Fibroblast of villous mesenchyme (primary cell): ENCODE data around the gene SPSB2. TPM values are rescaled to one million over a fixed set of nuclear protein-coding genes. Genes with fewer than 3 reads are reported as not detected.

Experiments
- DNase-seq: peaks from one replicate; pipeline ENCODE4 v3.0.0-alpha.2; 2010; ENCODE audit warnings: low read depth
- H3K4me3 ChIP-seq: 2 replicates; pipeline ENCODE4 v1.5.1; 2011; ENCODE audit warnings: low read depth, mild to moderate bottlenecking, low read length
- total RNA-seq: library from RNA; depleted of rRNA; stranded (reverse); fragments of >200 nt; gene quantifications from 2 replicates; pipeline ENCODE4 v1.2.3, GENCODE V29; 2012
- TF ChIP-seq, protein P1 (sequence below): IDR thresholded peaks from 2 replicates; pipeline ENCODE4 v1.5.1; 2012; ENCODE audit warnings: low read depth, mild to moderate bottlenecking, low read length; ENCODE audit not compliant: insufficient read depth

SPSB2 gene
- total RNA-seq, 1 donor: 6.0 TPM

GRCh38 chr12:6824085-6824775 lies 48.9 kb downstream of the SPSB2 start:
- TF ChIP-seq, protein P1, sequence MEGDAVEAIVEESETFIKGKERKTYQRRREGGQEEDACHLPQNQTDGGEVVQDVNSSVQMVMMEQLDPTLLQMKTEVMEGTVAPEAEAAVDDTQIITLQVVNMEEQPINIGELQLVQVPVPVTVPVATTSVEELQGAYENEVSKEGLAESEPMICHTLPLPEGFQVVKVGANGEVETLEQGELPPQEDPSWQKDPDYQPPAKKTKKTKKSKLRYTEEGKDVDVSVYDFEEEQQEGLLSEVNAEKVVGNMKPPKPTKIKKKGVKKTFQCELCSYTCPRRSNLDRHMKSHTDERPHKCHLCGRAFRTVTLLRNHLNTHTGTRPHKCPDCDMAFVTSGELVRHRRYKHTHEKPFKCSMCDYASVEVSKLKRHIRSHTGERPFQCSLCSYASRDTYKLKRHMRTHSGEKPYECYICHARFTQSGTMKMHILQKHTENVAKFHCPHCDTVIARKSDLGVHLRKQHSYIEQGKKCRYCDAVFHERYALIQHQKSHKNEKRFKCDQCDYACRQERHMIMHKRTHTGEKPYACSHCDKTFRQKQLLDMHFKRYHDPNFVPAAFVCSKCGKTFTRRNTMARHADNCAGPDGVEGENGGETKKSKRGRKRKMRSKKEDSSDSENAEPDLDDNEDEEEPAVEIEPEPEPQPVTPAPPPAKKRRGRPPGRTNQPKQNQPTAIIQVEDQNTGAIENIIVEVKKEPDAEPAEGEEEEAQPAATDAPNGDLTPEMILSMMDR: no peak
- DNase-seq: no peak
- H3K4me3 ChIP-seq: no peak overlapping the region

- no peak for DNase-seq
- TF ChIP-seq, protein P1: no peak
Observed at GRCh38 chr12:6823182-6824084, 49.7 kb downstream of the SPSB2 start.

GRCh38 chr12:6822426-6823135 lies 50.5 kb downstream of the SPSB2 start:
- no peak for DNase-seq
- TF ChIP-seq, protein P1: no peak
- peak overlapping the region; percentile 61 for H3K4me3 ChIP-seq

More at GRCh38 chr12:6823182-6824084, 49.7 kb downstream of the SPSB2 start:
- H3K4me3 ChIP-seq: no peak overlapping the region

GRCh38 chr12:6821591-6822425 lies 51.3 kb downstream of the SPSB2 start, which contains the start of gene GPR162:
GPR162 (plus strand) TSS chr12:6821821; CDS start chr12:6823899, 2,078 bp downstream.
- TF ChIP-seq, protein P1: no peak
- peak within 1 kb of the TSS; percentile 61 for H3K4me3 ChIP-seq
- peak; percentile 65 for DNase-seq

Other genes starting within 250 kb of the SPSB2 start
- not detected in 2 replicates for gene LPAR5, start 237.3 kb downstream of the SPSB2 start, total RNA-seq
- 0.64 TPM in 1 of 2 replicates, not detected in the other for gene ACRBP, start 225.9 kb downstream of the SPSB2 start, total RNA-seq
- 23.8 and 25.5 TPM in 2 replicates for gene ING4, start 210.2 kb downstream of the SPSB2 start, total RNA-seq
- 19.4 and 20.3 TPM in 2 replicates for gene ZNF384, start 183.9 kb downstream of the SPSB2 start, total RNA-seq
- not detected in 2 replicates for gene PIANP, start 172.5 kb downstream of the SPSB2 start, total RNA-seq
- 71.8 and 79.9 TPM in 2 replicates for gene COPS7A, start 149.3 kb downstream of the SPSB2 start, total RNA-seq
- 160 and 229 TPM in 2 replicates for gene MLF2, start 120.2 kb downstream of the SPSB2 start, total RNA-seq
- 150 and 167 TPM in 2 replicates for gene PTMS, start 106.9 kb downstream of the SPSB2 start, total RNA-seq
- gene LAG3, start 100.8 kb downstream of the SPSB2 start, total RNA-seq: 0.43 and 0.64 TPM in 2 replicates
- gene CD4, start 83.8 kb downstream of the SPSB2 start, total RNA-seq: 1.7 and 1.9 TPM in 2 replicates
- 2.6 and 3.0 TPM in 2 replicates for gene GPR162, start 51.5 kb downstream of the SPSB2 start, total RNA-seq
- gene P3H3, start 44.9 kb downstream of the SPSB2 start, total RNA-seq: 91.1 and 117 TPM in 2 replicates
- gene GNB3, start 32.4 kb downstream of the SPSB2 start, total RNA-seq: 1.7 and 3.9 TPM in 2 replicates
- gene CDCA3, start 22.0 kb downstream of the SPSB2 start, total RNA-seq: 18.4 and 21.2 TPM in 2 replicates
- gene USP5, start 21.2 kb downstream of the SPSB2 start, total RNA-seq: 91.5 and 96.7 TPM in 2 replicates
- 620 and 695 TPM in 2 replicates for gene TPI1, start 5.8 kb downstream of the SPSB2 start, total RNA-seq
- gene LRRC23, start 31.5 kb upstream of the SPSB2 start, total RNA-seq: 4.7 and 5.5 TPM in 2 replicates
- 3.5 and 5.2 TPM in 2 replicates for gene ENO2, start 41.3 kb upstream of the SPSB2 start, total RNA-seq
- 11.3 and 16.4 TPM in 2 replicates for gene ATN1, start 54.7 kb upstream of the SPSB2 start, total RNA-seq
- not detected in 2 replicates for gene RNU7-1, start 70.5 kb upstream of the SPSB2 start, total RNA-seq
- 94.7 and 96.7 TPM in 2 replicates for gene C12orf57, start 70.7 kb upstream of the SPSB2 start, total RNA-seq
- not detected in 2 replicates for gene PTPN6, start 78.1 kb upstream of the SPSB2 start, total RNA-seq
- 143 and 155 TPM in 2 replicates for gene PHB2, start 97.4 kb upstream of the SPSB2 start, total RNA-seq
- 32.9 and 44.9 TPM in 2 replicates for gene EMG1, start 97.6 kb upstream of the SPSB2 start, total RNA-seq
- 20.6 and 26.3 TPM in 2 replicates for gene LPCAT3, start 145.2 kb upstream of the SPSB2 start, total RNA-seq
- gene C1S, start 187.4 kb upstream of the SPSB2 start, total RNA-seq: 127 and 146 TPM in 2 replicates
- gene C1R, start 219.1 kb upstream of the SPSB2 start, total RNA-seq: 83.4 and 84.2 TPM in 2 replicates
- gene C1RL, start 235.9 kb upstream of the SPSB2 start, total RNA-seq: 30.2 and 34.5 TPM in 2 replicates